ENCODE data around the gene SCAF11.

DNA sequence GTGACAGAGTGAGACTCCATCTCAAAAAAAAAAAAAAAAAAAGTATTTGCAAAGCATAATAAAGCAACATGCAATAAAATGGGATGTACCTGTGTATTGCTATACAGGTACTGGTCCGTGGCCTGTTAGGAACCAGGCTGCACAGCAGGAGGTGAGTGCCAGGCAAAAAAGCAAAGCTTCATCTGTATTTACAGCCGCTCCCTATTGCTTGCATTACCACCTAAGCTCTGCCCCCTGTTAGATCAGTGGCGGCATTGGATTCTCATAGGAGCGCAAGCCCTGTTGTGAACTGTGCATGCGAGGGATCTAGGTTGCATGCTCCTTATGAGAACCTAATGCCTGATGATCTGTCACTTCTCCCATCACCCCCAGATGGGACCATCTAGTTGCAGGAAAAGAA is 113.3 kb downstream of the SCAF11 start:
- TF ChIP-seq CTCF (IDR thresholded peaks at IDR 0.05; ENCODE audit: insufficient read depth, low read length, poor library complexity, severe bottlenecking) (no peak), EZH2phosphoT487 (conservative IDR thresholded peaks at IDR 0.05; ENCODE audit: low read length) (no peak)

Measured in SU-DHL-6 (cell line).